ENCODE results near the gene ABRAXAS1.
"Not testable (repeated sequence)": the region's sequence is repeated elsewhere in the genome, so short reads cannot be mapped to it uniquely, and the experiment has no call there.

The ABRAXAS1 gene

DNA sequence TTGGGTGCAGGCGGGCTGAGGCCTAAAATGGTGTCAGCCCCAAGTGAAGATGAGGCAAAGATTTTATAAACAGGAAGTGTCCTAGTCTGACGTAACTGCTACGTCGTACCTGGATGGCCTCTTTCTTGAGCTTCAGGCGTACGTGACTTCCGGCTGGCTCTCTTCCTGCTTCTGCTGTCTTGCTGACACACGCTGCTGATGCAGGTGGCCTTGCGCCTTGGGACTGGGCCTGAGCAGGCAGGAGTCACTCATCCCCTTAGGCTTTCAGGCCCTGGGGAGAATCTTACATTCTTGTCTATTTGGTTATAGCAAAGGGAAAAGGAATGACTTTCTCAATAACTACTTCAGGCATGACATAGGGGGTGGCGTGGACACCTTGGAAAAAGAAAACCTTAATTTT, 20.1 kb upstream of the ABRAXAS1 start:
- no peaks in the 10 kb centered on the region for H3K79me2 ChIP-seq (ENCODE audit: insufficient read depth, low read length)
- H4K20me1 ChIP-seq (ENCODE audit: insufficient read depth, low read length): no peaks in the 10 kb centered on the region
- no peak for TF ChIP-seq EZH2 (IDR thresholded peaks at IDR 0.05; ENCODE audit: borderline replicate concordance, low read depth, low read length, severe bottlenecking)
- TF ChIP-seq, protein P1, sequence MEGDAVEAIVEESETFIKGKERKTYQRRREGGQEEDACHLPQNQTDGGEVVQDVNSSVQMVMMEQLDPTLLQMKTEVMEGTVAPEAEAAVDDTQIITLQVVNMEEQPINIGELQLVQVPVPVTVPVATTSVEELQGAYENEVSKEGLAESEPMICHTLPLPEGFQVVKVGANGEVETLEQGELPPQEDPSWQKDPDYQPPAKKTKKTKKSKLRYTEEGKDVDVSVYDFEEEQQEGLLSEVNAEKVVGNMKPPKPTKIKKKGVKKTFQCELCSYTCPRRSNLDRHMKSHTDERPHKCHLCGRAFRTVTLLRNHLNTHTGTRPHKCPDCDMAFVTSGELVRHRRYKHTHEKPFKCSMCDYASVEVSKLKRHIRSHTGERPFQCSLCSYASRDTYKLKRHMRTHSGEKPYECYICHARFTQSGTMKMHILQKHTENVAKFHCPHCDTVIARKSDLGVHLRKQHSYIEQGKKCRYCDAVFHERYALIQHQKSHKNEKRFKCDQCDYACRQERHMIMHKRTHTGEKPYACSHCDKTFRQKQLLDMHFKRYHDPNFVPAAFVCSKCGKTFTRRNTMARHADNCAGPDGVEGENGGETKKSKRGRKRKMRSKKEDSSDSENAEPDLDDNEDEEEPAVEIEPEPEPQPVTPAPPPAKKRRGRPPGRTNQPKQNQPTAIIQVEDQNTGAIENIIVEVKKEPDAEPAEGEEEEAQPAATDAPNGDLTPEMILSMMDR (IDR thresholded peaks at IDR 0.05; ENCODE audit: borderline replicate concordance, extremely low read depth, low read length, poor library complexity, severe bottlenecking): no peak
- H3K4me1 ChIP-seq (ENCODE audit: insufficient read depth, low read length): peaks cover 11% of the 10 kb centered on the region
- no peak overlapping the region for H3K9ac ChIP-seq (ENCODE audit: low read depth, low read length)
- DNase-seq: no peak
- H2AFZ ChIP-seq (ENCODE audit: low read depth, low read length): peak overlapping the region; percentile 75; the same call in 1 of the 2 replicates
- no peaks in the 10 kb centered on the region for H3K36me3 ChIP-seq (ENCODE audit: insufficient read depth, low read length)
- H3K27me3 ChIP-seq (ENCODE audit: insufficient read depth, low read length, poor library complexity): no peaks in the 10 kb centered on the region
- H3K27ac ChIP-seq (ENCODE audit: low read length): no peak overlapping the region
- no peaks in the 10 kb centered on the region for H3K9me3 ChIP-seq (ENCODE audit: insufficient read depth, low read length, severe bottlenecking)
- ATAC-seq (ENCODE audit: insufficient read depth, low read depth): no peak
- H3K4me3 ChIP-seq (ENCODE audit: low read depth in 1 of 2, low read length in 2 of 2): no peak overlapping the region
- H3K4me2 ChIP-seq (ENCODE audit: insufficient read depth, low read length): no peak overlapping the region

DNA sequence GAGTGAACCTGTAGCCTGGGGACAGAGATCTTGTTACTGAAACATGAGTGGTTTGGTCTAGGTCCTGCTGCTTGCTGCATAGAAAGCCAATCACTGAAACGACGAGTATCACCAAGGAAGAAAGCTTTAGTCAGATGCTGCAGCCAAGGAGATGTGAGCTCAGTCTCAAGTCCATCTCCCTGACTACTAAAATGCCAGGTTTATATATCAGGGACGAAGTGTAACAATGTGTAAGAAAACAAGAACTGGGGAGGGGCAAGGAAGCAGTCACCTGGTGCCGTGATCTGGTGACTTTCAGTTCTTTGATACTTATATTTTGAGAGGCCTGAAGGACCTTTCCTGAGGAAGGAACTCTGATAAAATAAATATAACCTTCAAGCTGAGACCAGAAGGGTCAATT, 19.6 kb upstream of the ABRAXAS1 start:
- H3K4me3 ChIP-seq (ENCODE audit: low read depth in 1 of 2, low read length in 2 of 2): no peak overlapping the region

DNA sequence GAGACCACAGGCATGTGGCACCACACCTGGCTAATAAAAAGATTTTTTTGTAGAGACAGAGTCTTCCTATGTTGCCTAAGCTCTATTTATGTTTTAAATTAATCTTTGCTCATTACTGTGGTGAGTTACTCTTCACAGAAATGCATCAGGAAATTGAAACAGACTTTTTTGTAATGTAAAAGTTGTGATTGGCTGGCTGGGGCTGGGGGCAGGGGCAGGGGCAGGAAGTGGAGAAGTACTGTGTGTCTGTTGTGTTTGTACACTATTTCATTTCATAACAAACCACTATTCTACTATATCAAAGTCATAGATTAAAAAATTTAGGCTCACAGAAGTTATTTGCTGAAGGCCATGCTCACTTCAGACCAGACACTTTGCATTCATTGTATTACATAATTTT, 19.1 kb upstream of the ABRAXAS1 start:
- Histone ChIP-seq H3K79me2 (ENCODE audit: insufficient read depth, low read length) (no peaks in the 10 kb centered on the region), H3K27me3 (ENCODE audit: insufficient read depth, low read length, poor library complexity) (no peaks in the 10 kb centered on the region), H2AFZ (ENCODE audit: low read depth, low read length) (peak overlapping the region; percentile 78), H3K4me3 (ENCODE audit: low read depth in 1 of 2, low read length in 2 of 2) (no peak overlapping the region), H3K9me3 (ENCODE audit: insufficient read depth, low read length, severe bottlenecking) (no peaks in the 10 kb centered on the region), H3K4me1 (ENCODE audit: insufficient read depth, low read length) (peaks cover 11% of the 10 kb centered on the region), H3K27ac (ENCODE audit: low read length) (peak overlapping the region; percentile 43), H3K4me2 (ENCODE audit: insufficient read depth, low read length) (no peak overlapping the region), H4K20me1 (ENCODE audit: insufficient read depth, low read length) (no peaks in the 10 kb centered on the region), H3K9ac (ENCODE audit: low read depth, low read length) (no peak overlapping the region), H3K36me3 (ENCODE audit: insufficient read depth, low read length) (no peaks in the 10 kb centered on the region)
- peak; percentile 48 for DNase-seq
- TF ChIP-seq EZH2 (IDR thresholded peaks at IDR 0.05; ENCODE audit: borderline replicate concordance, low read depth, low read length, severe bottlenecking): no peak
- TF ChIP-seq, protein P1 (IDR thresholded peaks at IDR 0.05; ENCODE audit: borderline replicate concordance, extremely low read depth, low read length, poor library complexity, severe bottlenecking): no peak
- peak; percentile 83 for ATAC-seq (ENCODE audit: insufficient read depth, low read depth)

More for the DNA sequence above, 19.6 kb upstream of the ABRAXAS1 start:
- Histone ChIP-seq H3K9ac (ENCODE audit: low read depth, low read length) (no peak overlapping the region), H3K36me3 (ENCODE audit: insufficient read depth, low read length) (no peaks in the 10 kb centered on the region), H3K79me2 (ENCODE audit: insufficient read depth, low read length) (no peaks in the 10 kb centered on the region), H4K20me1 (ENCODE audit: insufficient read depth, low read length) (no peaks in the 10 kb centered on the region), H3K4me1 (ENCODE audit: insufficient read depth, low read length) (peaks cover 11% of the 10 kb centered on the region), H3K27me3 (ENCODE audit: insufficient read depth, low read length, poor library complexity) (no peaks in the 10 kb centered on the region), H3K4me2 (ENCODE audit: insufficient read depth, low read length) (no peak overlapping the region), H3K9me3 (ENCODE audit: insufficient read depth, low read length, severe bottlenecking) (no peaks in the 10 kb centered on the region), H3K27ac (ENCODE audit: low read length) (peak overlapping the region; percentile 43), H2AFZ (ENCODE audit: low read depth, low read length) (peak overlapping the region; percentile 75)
- ATAC-seq (ENCODE audit: insufficient read depth, low read depth) (no peak), DNase-seq (no peak)
- TF ChIP-seq EZH2 (IDR thresholded peaks at IDR 0.05; ENCODE audit: borderline replicate concordance, low read depth, low read length, severe bottlenecking): no peak
- TF ChIP-seq, protein P1 (IDR thresholded peaks at IDR 0.05; ENCODE audit: borderline replicate concordance, extremely low read depth, low read length, poor library complexity, severe bottlenecking): no peak

DNA sequence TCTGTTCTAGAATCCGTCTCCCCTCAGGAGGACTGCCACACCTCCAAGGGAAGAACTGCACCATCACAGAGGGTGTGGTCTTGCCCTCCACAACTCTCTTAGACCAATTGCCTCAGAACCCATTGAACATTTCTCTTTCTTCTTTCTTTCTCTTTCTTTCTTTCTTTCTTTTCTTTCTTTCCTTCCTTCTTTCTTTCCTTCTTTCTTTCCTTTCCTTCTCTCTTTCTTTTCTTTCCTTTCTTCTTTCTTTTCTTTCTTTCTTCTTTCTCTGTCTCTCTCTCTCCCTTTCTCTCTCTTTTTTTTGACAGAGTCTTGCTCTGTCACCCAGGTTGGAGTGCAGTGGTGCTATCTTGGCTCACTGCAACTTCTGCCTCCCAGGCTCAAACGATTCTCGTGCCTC, 16.8 kb upstream of the ABRAXAS1 start:
- not testable (repeated sequence) for H3K27me3 ChIP-seq (ENCODE audit: insufficient read depth, low read length, poor library complexity)

More for the DNA sequence above, 16.8 kb upstream of the ABRAXAS1 start:
- H3K4me1 ChIP-seq (ENCODE audit: insufficient read depth, low read length): peaks cover 11% of the 10 kb centered on the region
- H3K36me3 ChIP-seq (ENCODE audit: insufficient read depth, low read length); H3K79me2 ChIP-seq (ENCODE audit: insufficient read depth, low read length); H2AFZ ChIP-seq (ENCODE audit: low read depth, low read length); H4K20me1 ChIP-seq (ENCODE audit: insufficient read depth, low read length); DNase-seq; ATAC-seq (ENCODE audit: insufficient read depth, low read depth); H3K4me2 ChIP-seq (ENCODE audit: insufficient read depth, low read length); H3K4me3 ChIP-seq (ENCODE audit: low read depth in 1 of 2, low read length in 2 of 2); H3K9me3 ChIP-seq (ENCODE audit: insufficient read depth, low read length, severe bottlenecking); H3K9ac ChIP-seq (ENCODE audit: low read depth, low read length); H3K27ac ChIP-seq (ENCODE audit: low read length): not testable (repeated sequence)

Measured in DND-41 (cell line).